ENCODE results near the gene PRR29. TPM values are rescaled to one million over a fixed set of nuclear protein-coding genes. Genes with fewer than 3 reads are reported as not detected.
A peak's percentile ranks its signal among the peaks of the same experiment; 100 is the strongest.

The PRR29 gene
- total and polyA plus RNA-seq, 2 donors (not counting 1 experiment from before 2014, with no cell fraction given): 0.03 TPM; not detected in 1

- ChIA-PET POLR2A (interaction anchor here (0.6 to 1.3 kb wide), 2 partner anchors 27 to 564 kb away, joined by 3 to 5 read pairs; partner anchors contain the start of gene ICAM2), CTCF (interaction anchor here (0.6 to 7.5 kb wide), 9 partner anchors 8 to 452 kb away, joined by 3 to 89 read pairs (median 5); partner anchors contain the start of gene ICAM2)
- H2AFZ ChIP-seq (ENCODE audit: insufficient read depth, low read depth, low read length, poor library complexity, severe bottlenecking): no peak overlapping the region
- no peaks in the 10 kb centered on the region for H4K20me1 ChIP-seq (ENCODE audit: control insufficient read depth, insufficient read depth, low read length, poor library complexity, severe bottlenecking)
- Mint-ChIP-seq H3K9me3 (ENCODE audit: insufficient read depth) (no peaks in the 10 kb centered on the region), H3K4me1 (peaks cover 48% of the 10 kb centered on the region), H3K27ac (no peak overlapping the region), H3K4me3 (no peak overlapping the region), H3K27me3 (peaks cover 18% of the 10 kb centered on the region)
- no peak overlapping the region for H3K4me3 ChIP-seq (ENCODE audit: control extremely low read depth in 1 of 5, extremely low read depth in 1 of 5, insufficient read depth in 1 of 5, low read depth in 2 of 5, low read length in 4 of 5)
- no peak overlapping the region for H3K27ac ChIP-seq (ENCODE audit: low read length in 2 of 2)
- H3K9ac ChIP-seq (ENCODE audit: low read length): no peak overlapping the region
- DNase-seq (peak; percentile 51), ATAC-seq (ENCODE audit: low read depth) (no peak)
- H3K27me3 ChIP-seq (replicated peaks in 1 of 4; ENCODE audit: control extremely low read depth in 1 of 4, control insufficient read depth in 3 of 4, insufficient read depth in 4 of 4, low read length in 3 of 4): peaks cover 0 to 12% (median 5%) of the 10 kb centered on the region in 4 experiments
- peaks cover 38 to 40% of the 10 kb centered on the region in 2 donors for H3K4me1 ChIP-seq (ENCODE audit: control insufficient read depth in 2 of 2, insufficient read depth in 2 of 2, low read length in 2 of 2)
- peak overlapping the region; percentile 28 for H3K4me2 ChIP-seq (replicated peaks; ENCODE audit: low read depth, low read length, poor library complexity, severe bottlenecking)
- H3K79me2 ChIP-seq (ENCODE audit: control insufficient read depth, insufficient read depth, low read length): no peaks in the 10 kb centered on the region
- H3K36me3 ChIP-seq (replicated peaks in 1 of 2; ENCODE audit: control extremely low read depth in 1 of 2, control insufficient read depth in 1 of 2, extremely low read depth in 1 of 2, insufficient read depth in 2 of 2, low read length in 1 of 2): no peaks in the 10 kb centered on the region
- intact Hi-C loops (cut with micrococcal nuclease): no loop called here
- TF ChIP-seq EZH2 (IDR thresholded peaks at IDR 0.05; ENCODE audit: borderline replicate concordance, insufficient read depth, low read depth, low read length, poor library complexity, severe bottlenecking) (no peak), CTCF (IDR thresholded peaks at IDR 0.05) (no peak)
- WGBS (ENCODE audit: insufficient coverage): 85% methylated on average over 2 of the region's 3 CpGs
- H3K9me3 ChIP-seq (ENCODE audit: control extremely low read depth in 1 of 3, control insufficient read depth in 2 of 3, insufficient read depth in 1 of 3, low read length in 2 of 3): peaks cover 0 to 3% (median 0%) of the 10 kb centered on the region in 3 donors
Measured at GRCh38 chr17:63993368-63993985, 4.7 kb upstream of the PRR29 start.

GRCh38 chr17:63995626-63996025, 2.5 kb upstream of the PRR29 start:
- peaks cover 35 to 41% of the 10 kb centered on the region in 2 donors for H3K4me1 ChIP-seq (ENCODE audit: control insufficient read depth in 2 of 2, insufficient read depth in 2 of 2, low read length in 2 of 2)
- Mint-ChIP-seq H3K9me3 (ENCODE audit: insufficient read depth) (no peaks in the 10 kb centered on the region), H3K4me3 (no peak overlapping the region), H3K4me1 (peaks cover 48% of the 10 kb centered on the region), H3K27ac (no peak overlapping the region), H3K27me3 (peaks cover 17% of the 10 kb centered on the region)
- no peak overlapping the region for H3K4me2 ChIP-seq (replicated peaks; ENCODE audit: low read depth, low read length, poor library complexity, severe bottlenecking)
- H3K27me3 ChIP-seq (replicated peaks in 1 of 4; ENCODE audit: control extremely low read depth in 1 of 4, control insufficient read depth in 3 of 4, insufficient read depth in 4 of 4, low read length in 3 of 4): peaks cover 0 to 20% (median 5%) of the 10 kb centered on the region in 4 experiments
- no peak overlapping the region for H3K9ac ChIP-seq (ENCODE audit: low read length)
- no peaks in the 10 kb centered on the region for H3K36me3 ChIP-seq (replicated peaks in 1 of 2; ENCODE audit: control extremely low read depth in 1 of 2, control insufficient read depth in 1 of 2, extremely low read depth in 1 of 2, insufficient read depth in 2 of 2, low read length in 1 of 2)
- intact Hi-C loops (cut with micrococcal nuclease): no loop called here
- H3K4me3 ChIP-seq (ENCODE audit: control extremely low read depth in 1 of 5, extremely low read depth in 1 of 5, insufficient read depth in 1 of 5, low read depth in 2 of 5, low read length in 4 of 5): no peak overlapping the region
- CTCF ChIA-PET: interaction anchor here (0.6 to 7.5 kb wide), 6 partner anchors 26 to 423 kb away, joined by 3 to 89 read pairs (median 4); partner anchors contain the start of gene ICAM2
- ATAC-seq (ENCODE audit: low read depth) (no peak), DNase-seq (no peak)
- POLR2A ChIA-PET: no interaction called here
- H4K20me1 ChIP-seq (ENCODE audit: control insufficient read depth, insufficient read depth, low read length, poor library complexity, severe bottlenecking): no peaks in the 10 kb centered on the region
- H3K79me2 ChIP-seq (ENCODE audit: control insufficient read depth, insufficient read depth, low read length): no peaks in the 10 kb centered on the region
- H3K9me3 ChIP-seq (ENCODE audit: control extremely low read depth in 1 of 3, control insufficient read depth in 2 of 3, insufficient read depth in 1 of 3, low read length in 2 of 3): no peaks in the 10 kb centered on the region
- no peak for TF ChIP-seq CTCF (IDR thresholded peaks at IDR 0.05)
- TF ChIP-seq EZH2 (IDR thresholded peaks at IDR 0.05; ENCODE audit: borderline replicate concordance, insufficient read depth, low read depth, low read length, poor library complexity, severe bottlenecking): no peak
- WGBS (ENCODE audit: insufficient coverage): no CpG with 5 or more reads among the region's 5 CpGs
- no peak overlapping the region for H2AFZ ChIP-seq (ENCODE audit: insufficient read depth, low read depth, low read length, poor library complexity, severe bottlenecking)
- no peak overlapping the region for H3K27ac ChIP-seq (ENCODE audit: low read length in 2 of 2)
